Left colon (tissue), 2 donors: Measurements from ENCODE around the gene STK32C. TPM values are rescaled to one million over a fixed set of nuclear protein-coding genes. Genes with fewer than 3 reads are reported as not detected.
A peak's percentile ranks its signal among the peaks of the same experiment; 100 is the strongest.

Experiments used
- ATAC-seq: fragments of 200-7000 bp; cut with Tn5 transposase; one replicate; pipeline ENCODE4 v1.9.1; 2020; ENCODE audit warnings: mild to moderate bottlenecking, moderate library complexity
- DNase-seq, 2 donors: peaks; one replicate each; pipeline ENCODE4 v3.0.0-alpha.2; 2020
- intact Hi-C, 2 donors: fragments of 100-400 bp; cut with DNase I in 1 of 2; cut with micrococcal nuclease in 1 of 2; formaldehyde crosslinking; loops; one replicate each; pipeline versions ENCODE4 v1.11.2 to v1.14.0; 2022; cut with DNase I, micrococcal nuclease
- total RNA-seq, 2 donors: library from RNA; stranded (reverse); fragmentation: NEBNext Ultra II Directional; extraction: Animal tissue kit (Norgen Biotek cat#: 25700); gene quantifications; one replicate each; pipeline ENCODE4 v1.2.1, GENCODE V29; 2021
- donor health status: DM: no; HTN: no; CAD: no.
- donor health status: DM: yes; HTN: yes; CAD: no.

The STK32C gene
- total RNA-seq, 2 donors from 2014 or later, result 8.4 to 10.0 TPM

DNA sequence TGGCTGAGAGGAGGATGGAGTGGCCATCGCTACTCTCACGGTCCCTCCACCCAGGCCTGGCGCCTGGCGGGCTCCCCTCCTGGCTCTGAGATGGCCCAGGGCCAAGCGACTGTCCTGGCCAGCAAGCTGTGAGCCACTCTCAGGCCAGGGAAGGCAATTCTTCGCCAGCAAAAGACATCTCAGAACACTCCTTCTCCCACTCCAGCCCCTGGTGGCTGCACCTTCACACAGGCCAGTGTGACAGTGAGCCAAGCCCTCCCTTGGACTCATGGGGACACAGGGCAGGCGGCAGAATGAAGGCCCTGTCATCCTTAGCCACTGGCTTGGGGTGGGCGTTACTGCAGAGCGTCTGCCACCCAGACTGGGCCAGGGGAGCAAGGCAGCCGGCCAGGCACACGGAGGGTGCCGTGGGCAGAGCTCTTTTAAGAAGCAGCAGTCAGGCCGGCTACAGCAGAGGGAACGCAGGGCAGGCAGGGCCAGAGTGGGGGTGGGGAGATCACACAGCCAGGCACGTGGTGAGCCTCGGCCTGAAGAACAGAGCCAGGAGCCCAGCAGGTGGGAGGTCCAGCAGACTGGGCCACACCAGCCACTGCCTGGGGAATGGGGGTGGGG is 14.4 kb downstream of the STK32C start:
- peak in 1 of 2 donors; percentile 40 for DNase-seq
- no peak for ATAC-seq
- intact Hi-C loops, result no loop called here

GRCh38 chr10:132292287-132293200 is 15.2 kb downstream of the STK32C start:
- intact Hi-C loops, result no loop called here
- peak in 1 of 2 donors; percentile 13 for DNase-seq
- no peak for ATAC-seq

GRCh38 chr10:132291826-132292225 is 15.9 kb downstream of the STK32C start:
- intact Hi-C loops, result no loop called here
- ATAC-seq, result no peak
- no peak for DNase-seq

- DNase-seq, result no peak
- intact Hi-C loops, result no loop called here
- ATAC-seq, result no peak
These were observed 17.1 kb downstream of the STK32C start for GRCh38 chr10:132290631-132291030.

DNA sequence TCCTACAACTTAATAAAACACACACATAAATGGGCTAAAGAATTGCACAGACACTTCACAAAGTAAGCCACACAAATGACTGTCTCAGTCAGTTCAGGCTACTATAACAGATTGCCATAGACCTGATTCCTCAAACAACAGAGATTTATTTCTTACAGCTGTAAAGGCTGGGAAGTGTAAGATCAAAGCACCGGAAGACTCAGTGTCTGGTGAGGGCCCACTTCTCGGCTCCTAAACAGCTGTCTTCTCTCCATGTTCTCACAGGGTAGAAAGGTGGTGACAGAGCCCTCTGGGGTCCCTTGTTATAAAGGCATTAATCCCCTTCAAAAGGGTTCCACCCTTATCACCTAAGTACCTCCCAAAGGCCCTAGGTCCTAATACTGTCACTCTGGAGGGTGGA is 18.3 kb downstream of the STK32C start:
- ATAC-seq, result no peak
- intact Hi-C loops, result no loop called here
- no peak for DNase-seq

GRCh38 chr10:132283604-132284382 is 24.0 kb downstream of the STK32C start:
- intact Hi-C loops, result no loop called here
- DNase-seq (no peak), ATAC-seq (peak; percentile 55)

- ATAC-seq, result peak; percentile 47
- intact Hi-C loops, result no loop called here
- no peak for DNase-seq
These were observed 24.8 kb downstream of the STK32C start for GRCh38 chr10:132282667-132283603.

GRCh38 chr10:132281915-132282666 is 25.7 kb downstream of the STK32C start:
- DNase-seq (no peak), ATAC-seq (peak; percentile 71)
- intact Hi-C loops, result no loop called here

GRCh38 chr10:132280646-132281074 is 27.1 kb downstream of the STK32C start:
- no peak for DNase-seq
- no peak for ATAC-seq

DNA sequence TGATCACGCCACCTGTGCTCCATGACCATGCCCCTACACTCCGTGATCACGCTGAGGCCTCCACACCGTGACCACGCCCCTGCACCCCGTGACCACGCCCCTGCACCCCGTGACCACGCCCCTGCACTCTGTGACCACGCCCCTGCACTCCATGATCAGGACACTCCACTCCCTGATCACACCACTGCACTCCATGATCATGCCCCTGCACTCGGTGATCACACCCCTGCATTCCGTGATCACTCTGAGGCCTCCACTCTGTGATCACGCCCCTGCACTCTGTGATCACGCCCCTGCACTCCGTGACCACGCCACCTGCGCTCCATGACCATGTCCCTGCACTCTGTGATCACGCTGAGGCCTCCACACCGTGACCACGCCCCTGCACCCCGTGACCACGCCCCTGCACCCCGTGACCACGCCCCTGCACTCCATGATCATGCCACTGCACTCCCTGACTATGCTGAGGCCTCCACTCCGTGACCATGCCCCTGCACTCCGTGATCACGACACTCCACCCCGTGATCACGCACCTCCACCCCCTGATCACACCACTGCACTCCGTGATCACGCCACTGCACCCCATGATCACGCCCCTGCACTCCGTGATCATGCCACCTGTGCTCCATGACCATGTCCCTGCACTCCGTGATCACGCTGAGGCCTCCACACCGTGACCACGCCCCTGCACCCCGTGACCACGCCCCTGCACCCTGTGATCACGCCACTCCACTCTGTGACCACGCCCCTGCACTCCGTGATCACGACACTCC is 27.7 kb downstream of the STK32C start:
- intact Hi-C loops, result no loop called here
- DNase-seq (no peak), ATAC-seq (no peak)

More at GRCh38 chr10:132280646-132281074, 27.1 kb downstream of the STK32C start:
- intact Hi-C loops, result no loop called here

- no peak for DNase-seq
- intact Hi-C loops, result no loop called here
- ATAC-seq, result no peak
These were observed 30.4 kb downstream of the STK32C start for GRCh38 chr10:132277311-132277741.

- ATAC-seq (no peak), DNase-seq (no peak)
- intact Hi-C loops, result no loop called here
These were observed 31.0 kb downstream of the STK32C start for GRCh38 chr10:132276706-132277105.

GRCh38 chr10:132276179-132276675 is 31.5 kb downstream of the STK32C start:
- ATAC-seq (no peak), DNase-seq (no peak)
- intact Hi-C loops, result no loop called here

GRCh38 chr10:132275426-132276178 is 32.1 kb downstream of the STK32C start:
- DNase-seq (no peak), ATAC-seq (no peak)
- intact Hi-C loops, result no loop called here

DNA sequence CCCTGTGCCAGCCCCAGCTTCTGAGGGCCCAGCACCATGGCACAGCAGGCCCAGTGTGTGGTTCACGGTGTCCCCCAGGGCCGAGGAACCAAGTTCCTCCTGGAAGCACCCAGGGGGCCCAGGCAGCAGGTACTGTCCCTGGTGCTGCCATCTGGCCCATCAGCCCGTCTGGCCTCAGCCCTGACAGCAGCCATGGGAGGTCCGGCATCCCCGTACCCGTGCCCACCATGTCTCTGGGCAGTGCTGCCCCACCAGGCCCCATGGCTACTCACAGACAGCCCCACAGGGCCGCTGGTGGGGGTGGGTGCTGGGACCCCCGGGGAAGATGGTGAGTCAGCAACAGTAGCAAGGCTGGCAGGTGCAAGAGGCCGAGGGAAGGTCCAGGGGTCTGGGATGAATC is 32.8 kb downstream of the STK32C start:
- intact Hi-C loops, result no loop called here
- no peak for ATAC-seq

DNA sequence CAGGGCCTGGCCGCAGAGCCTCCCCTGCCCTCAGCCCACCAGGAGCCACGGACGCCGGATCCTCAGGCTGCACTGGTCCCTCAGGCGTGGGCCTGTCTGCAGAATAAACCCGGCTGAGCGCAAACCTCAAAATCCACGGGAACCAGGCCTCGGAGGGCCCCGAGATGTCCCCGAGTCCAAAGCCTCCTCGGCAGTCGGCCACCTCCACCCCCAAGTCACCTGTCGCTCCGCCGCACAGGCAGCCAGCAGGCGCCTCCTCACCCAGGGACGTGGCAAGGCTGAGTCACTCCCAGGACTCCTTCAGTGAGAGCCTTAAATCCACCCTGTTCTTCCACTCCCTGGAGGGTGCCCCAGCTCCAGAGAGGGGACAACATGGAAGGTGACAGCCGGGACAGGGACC is 33.2 kb downstream of the STK32C start:
- no peak for DNase-seq
- intact Hi-C loops, result no loop called here

More for the DNA sequence above, 32.8 kb downstream of the STK32C start:
- no peak for DNase-seq

More for the DNA sequence above, 33.2 kb downstream of the STK32C start:
- ATAC-seq, result no peak
